ENCODE results near the gene TBX6.
A peak's percentile ranks its signal among the peaks of the same experiment; 100 is the strongest.
"Not testable (repeated sequence)": the region's sequence is repeated elsewhere in the genome, so short reads cannot be mapped to it uniquely, and the experiment has no call there.

The TBX6 gene, protein sequence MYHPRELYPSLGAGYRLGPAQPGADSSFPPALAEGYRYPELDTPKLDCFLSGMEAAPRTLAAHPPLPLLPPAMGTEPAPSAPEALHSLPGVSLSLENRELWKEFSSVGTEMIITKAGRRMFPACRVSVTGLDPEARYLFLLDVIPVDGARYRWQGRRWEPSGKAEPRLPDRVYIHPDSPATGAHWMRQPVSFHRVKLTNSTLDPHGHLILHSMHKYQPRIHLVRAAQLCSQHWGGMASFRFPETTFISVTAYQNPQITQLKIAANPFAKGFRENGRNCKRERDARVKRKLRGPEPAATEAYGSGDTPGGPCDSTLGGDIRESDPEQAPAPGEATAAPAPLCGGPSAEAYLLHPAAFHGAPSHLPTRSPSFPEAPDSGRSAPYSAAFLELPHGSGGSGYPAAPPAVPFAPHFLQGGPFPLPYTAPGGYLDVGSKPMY

GRCh38 chr16:30091474-30092372 lies at the start of gene TBX6:
TBX6 (minus strand) TSS chr16:30091924; CDS start chr16:30091193, 731 bp downstream.
- peak; percentile 86 for DNase-seq

- DNase-seq = no peak
Measured at GRCh38 chr16:30139583-30140481, 48.1 kb upstream of the TBX6 start.

DNA sequence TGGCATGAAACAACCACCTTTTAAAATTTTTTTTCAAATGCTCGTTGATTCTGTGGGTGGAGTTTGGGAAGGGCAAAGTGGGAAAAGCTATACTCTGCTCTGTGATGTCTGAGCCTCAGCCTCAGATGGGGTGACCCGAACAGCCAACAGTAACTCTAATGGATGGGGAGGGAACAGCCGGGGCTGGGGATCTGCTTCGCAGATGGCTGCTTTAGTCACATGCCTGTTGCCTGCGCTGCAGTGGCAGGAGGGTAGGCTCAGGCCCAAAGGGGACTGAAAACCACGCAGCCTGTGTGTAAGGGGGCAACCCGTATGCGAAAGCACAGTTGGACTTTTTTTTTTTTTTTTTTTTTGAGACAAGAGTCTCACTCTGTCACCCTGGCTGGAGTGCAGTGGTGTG lies 46.2 kb upstream of the TBX6 start:
- no peak for DNase-seq

DNA sequence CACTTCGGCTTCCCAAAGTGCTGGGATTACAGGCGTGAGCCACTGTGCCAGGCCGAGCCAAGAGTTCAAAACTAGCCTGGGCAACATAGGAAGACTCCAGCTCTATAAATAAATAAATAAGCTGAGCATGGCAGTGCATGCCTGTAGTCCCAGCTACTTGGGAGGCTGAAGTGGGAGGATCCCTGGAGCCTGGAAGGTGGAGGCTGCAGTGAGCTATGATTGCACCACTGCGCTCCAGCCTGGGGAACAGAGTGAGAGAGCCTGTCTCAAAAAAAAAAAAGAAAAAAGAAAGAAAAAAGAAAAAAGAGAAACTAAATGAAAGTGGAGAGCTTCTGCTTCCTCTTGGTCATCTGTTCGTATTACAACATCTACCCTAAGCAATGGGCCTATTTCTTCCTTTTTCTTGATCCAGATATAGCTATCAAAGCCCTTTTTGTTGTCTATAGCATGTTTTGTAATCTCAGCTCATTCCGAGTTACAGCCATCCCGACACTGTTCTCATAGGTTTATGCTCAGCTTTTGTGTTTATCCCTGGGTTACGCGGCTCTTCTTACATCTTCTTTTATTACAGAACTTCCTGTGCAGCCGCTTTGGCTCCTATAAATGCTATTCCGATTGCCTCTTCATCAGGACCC lies 45.4 kb upstream of the TBX6 start:
- no peak for DNase-seq

- no peak for DNase-seq
Measured at GRCh38 chr16:30132591-30132990, 40.9 kb upstream of the TBX6 start.

GRCh38 chr16:30131869-30132475 lies 40.2 kb upstream of the TBX6 start:
- DNase-seq = peak; percentile 92

GRCh38 chr16:30127993-30128392 lies 36.3 kb upstream of the TBX6 start:
- DNase-seq = no peak

GRCh38 chr16:30125690-30126089 lies 34.0 kb upstream of the TBX6 start:
- DNase-seq = not testable (repeated sequence)

- no peak for DNase-seq
Measured at GRCh38 chr16:30124985-30125379, 33.3 kb upstream of the TBX6 start.

DNA sequence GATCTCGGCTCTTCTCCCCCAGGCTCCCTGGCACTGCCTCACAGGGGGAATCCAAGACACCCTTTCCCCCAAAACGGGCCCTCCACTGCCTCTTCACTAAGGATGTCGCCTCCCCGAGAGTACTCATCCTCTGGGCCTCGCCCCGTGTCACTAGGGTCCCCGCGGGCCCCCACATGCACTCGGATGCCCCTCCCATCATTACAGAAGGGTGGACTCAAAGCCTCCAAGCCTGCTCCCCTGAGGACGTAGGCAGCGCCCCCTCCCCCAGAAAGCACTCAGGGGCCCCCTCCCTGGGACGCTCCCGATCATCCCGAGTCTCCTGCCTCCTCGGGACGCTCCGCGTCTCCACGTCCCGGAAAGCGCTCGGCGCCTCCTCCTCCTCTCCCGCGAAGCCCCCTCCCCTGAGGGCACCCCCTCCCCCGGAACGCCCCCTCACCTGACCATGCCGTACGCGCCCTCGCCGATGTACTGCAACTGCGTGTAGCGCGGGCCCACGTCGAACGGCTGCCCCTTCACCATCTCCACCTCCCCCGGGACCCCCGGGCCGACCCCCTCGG lies 31.0 kb upstream of the TBX6 start:
- no peak for DNase-seq

- no peak for DNase-seq
Measured at GRCh38 chr16:30121741-30122571, 30.2 kb upstream of the TBX6 start.

DNA sequence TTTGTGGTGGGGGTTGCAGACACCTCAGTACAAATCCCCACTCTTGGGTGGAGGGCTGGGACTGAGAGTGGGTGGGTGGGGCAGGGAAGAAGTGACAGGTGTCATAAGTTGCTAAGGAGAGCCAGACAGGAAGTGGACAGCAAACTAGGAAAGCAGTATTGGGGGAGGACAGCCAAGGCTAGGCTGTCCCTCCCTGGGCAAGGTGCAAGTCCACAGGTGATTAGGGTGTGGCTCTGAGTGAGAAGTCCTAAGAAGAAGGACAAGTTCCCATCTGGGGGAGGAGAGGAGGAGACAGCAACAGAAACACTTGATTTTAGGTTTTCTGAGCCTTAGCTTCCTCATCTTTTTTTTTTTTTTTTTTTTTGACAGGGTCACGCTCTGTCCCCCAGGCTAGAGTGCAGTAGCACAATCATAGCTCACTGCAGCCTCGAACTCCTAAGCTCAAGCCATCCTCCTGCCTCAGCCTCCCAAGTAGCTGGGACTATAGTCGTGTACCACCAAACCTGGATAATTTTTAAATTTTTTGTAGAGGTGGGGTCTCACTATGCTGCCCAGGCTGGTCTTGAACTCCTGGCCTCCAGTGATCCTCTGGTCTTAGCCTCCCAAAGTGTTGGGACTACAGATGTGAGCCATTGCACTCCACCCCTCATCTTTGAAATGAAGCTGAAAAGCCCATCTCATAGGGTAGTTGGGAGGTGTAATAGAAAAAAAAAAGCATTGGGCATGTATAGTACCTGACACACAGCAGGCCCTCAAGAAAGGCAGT lies 28.8 kb upstream of the TBX6 start:
- no peak for DNase-seq

DNA sequence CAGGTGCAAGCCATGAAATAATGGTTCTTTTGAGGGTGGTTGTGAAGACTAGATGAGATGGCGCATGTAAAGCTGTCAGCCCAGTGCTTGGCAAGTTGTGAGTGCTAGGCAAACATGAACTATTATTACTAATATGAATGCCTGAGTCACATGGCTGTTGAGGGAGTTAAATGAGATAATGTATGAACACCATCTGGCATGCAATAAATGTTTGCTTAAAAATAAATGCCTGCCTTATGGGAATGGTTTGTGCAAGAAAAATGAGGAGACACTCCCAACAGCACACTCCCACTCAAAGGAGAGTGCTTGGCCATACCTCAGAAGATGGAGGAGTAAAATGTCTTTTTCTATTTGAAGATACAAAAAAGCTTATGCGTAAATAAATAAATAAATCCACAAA lies 27.7 kb upstream of the TBX6 start:
- DNase-seq = no peak

DNA sequence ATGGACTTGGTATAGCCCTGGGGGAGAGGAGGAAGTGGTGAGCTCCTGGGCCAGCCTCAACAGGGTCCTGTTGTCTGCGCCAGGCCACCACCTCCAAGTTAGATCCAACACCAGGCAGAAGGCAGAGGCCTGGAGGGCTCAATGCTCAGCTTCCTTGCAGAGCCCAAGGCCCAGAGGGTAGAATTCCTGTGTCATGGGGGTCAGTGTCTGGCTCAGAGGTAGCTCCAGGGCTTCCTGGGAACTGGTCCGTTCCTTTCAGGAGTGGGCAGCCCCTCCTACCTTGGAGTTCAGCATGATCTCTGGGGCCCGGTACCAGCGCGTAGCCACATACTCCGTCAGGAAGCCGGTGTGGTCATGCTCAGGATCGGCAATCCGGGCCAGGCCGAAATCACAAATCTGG lies 26.0 kb upstream of the TBX6 start:
- DNase-seq = no peak

GRCh38 chr16:30116291-30117207 lies 24.8 kb upstream of the TBX6 start:
- no peak for DNase-seq

DNA sequence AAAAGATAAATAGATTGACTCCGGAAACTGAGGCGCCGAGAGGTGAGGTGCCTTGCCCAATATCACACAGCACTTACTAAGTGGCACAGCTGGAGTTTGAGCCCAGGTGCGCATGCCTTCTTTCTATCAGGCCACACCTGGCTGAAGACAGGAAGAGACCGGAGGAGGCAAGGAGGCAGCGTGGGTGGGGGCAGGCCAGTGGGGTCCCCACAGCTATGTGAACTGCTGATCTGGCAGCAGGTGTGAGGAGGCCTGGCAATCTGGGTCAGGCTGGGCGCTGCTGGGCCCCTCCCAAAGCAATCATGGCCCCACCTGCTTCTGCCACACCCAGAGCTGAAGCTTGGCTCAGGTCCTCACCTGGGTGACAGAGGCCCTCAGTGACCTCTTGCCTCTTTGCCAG lies 23.5 kb upstream of the TBX6 start:
- DNase-seq = no peak

GRCh38 chr16:30114833-30115232 lies 23.1 kb upstream of the TBX6 start:
- DNase-seq = not testable (repeated sequence)

DNA sequence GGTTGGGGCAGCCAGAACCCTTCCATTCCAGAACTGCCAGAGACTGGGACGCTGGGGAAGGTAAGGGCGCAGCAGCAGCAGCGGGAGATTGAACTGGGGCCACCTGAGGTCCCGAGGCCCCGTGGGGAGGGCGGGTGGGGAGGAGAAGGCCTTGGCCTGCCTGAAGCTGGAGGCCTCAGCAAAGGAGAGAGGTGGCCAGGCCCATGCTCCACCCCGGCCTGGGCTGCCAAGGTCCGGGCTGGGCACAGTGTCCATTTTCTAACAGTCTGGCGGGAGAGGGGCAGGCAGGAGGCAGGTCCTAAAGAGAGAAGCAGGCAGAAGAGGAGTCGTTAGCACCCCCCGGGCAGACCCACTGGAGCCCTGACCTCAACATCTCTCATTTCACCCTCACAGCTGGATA lies 22.7 kb upstream of the TBX6 start:
- DNase-seq = no peak

Measured in NCI-H1092 (cell line).